ENCODE measurements around the gene PNMA1.

Gene PNMA1

DNA sequence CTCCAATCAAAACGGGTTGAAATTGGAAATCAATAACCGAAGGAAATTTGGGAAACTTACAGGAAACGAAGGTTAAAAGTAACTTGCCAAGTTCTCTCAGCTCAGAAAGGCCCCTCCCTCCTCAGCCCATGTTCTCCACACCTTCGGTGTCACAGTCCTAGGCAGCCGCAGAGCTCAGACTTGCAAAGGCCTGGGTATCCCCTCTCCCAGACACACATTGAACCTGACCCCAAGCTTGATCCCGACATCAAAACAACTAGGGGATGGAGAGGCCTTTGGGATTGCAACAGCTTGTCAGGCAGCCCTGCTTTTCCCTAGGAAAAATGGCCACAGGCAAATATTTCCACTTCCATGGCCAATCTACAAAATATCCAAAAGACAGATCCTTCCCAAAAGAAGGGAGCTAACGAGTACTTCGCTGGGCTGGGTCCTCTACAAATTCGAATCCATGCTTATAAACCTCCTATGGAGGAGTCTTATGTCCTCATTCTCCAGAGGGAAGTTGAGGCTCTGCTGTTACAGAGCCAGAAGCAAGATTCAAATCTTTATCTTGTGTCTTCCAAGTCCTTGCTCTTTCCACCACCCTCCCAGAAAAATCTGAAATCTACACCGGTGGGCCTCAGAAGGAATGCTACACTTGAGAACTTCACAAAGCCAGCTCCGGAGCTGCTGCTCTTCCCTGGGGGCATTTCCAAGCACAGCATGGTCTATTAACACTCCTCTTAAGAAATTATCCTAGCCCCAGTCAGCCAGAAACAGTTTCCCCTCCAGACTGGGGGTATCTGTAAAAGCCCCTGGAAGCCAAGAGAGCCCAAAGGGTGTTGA, 35.7 kb upstream of the PNMA1 start:
- no peak for FAIRE-seq

DNA sequence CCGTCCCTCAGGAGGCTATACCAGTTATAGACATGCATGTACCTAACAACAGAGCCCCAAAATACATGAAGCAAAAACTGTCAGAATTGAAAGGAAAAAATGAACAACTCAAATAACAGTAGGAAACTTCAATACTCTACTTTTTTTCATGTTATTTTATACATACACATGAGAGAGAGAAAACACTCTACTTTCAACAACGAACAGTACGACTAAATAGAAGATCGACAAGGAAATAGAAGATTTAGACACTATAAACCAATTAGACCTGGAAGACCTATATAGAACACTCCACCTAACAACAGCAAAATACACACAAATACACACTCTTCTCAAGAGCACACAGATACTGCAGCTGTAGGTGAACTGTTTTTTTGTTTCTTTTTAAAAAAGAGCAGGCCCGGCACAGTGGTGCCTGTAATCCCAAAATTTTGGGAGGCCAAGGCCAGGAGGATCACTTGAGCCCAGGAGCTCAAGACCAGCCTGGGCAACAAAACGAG, 34.7 kb upstream of the PNMA1 start:
- FAIRE-seq, result no peak

- no peak for FAIRE-seq
Observed at GRCh38 chr14:73747379-73748211, 33.4 kb upstream of the PNMA1 start.

DNA sequence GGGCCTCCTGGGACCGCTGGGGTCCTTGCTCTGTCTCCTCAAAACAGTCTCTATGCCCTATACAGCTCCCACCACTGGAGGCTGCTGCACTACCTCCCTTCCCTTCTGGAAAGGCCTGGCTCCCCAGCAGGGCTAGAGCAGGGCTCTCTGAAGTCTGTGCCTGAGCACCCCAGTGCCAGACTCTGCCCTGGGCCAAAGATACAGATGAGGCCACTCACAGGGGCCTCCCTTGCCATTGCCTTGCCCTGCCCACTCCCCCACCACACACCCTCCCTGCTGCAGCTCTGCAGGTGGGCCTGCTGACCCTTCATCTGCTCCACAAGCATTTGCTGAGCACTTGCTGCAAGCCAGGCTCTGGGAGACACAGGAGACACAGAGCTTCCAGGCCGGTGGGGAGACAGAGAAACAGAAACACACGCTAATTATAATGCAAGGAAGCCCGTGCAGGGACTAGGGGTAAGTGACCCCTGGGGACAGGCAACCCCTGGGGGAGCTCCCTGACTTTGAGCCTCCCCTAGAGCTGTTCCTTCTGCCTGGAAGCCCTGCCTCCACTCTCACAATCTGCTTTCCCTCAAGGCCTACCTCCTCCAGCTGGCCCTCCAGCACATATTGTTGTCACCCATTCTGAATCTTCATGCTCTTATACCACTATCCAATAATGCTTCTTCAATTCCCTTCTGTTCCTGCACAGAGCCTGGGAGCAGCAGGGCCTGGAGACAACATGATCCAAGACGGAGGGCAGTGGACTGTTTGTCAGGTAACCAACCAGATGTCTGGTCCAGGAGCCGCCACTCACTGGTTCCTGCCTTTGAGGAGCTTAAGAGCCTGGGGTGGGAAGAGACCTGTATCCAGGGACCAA, 32.6 kb upstream of the PNMA1 start:
- no peak for FAIRE-seq

- no peak for FAIRE-seq
Observed at GRCh38 chr14:73745571-73746519, 31.7 kb upstream of the PNMA1 start.

DNA sequence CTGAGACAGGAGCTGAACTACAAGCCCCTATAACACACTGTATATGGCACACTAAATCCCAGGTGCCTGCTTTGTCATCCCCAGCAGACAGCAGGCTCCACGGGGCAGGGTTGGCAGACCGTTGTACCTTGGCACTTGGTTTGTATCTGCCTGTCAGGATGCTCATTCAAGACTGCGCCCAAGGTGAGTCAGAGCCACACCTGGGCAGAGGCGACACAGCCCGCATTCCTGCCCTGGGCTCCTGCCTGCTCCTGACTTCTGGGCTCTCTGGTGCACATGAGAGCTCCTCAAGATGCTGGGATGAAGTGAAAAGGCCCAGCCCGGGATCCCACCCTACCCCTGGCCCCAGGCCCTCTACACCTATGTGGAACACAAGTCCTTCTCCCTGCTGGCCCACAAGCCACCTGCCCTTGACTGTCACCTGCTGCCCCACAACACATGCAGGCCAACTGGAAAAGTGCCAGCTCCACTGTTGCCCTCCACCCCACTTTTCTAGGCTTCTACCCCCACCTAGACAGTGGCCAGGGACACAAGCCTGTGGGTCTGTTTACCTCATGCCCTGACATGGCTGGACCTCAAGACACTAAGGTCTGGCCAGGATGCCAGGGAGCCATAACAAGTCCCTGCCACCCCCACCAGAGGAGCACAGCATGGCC, 30.8 kb upstream of the PNMA1 start:
- no peak for FAIRE-seq

GRCh38 chr14:73744175-73744867, 30.1 kb upstream of the PNMA1 start:
- FAIRE-seq, result no peak

DNA sequence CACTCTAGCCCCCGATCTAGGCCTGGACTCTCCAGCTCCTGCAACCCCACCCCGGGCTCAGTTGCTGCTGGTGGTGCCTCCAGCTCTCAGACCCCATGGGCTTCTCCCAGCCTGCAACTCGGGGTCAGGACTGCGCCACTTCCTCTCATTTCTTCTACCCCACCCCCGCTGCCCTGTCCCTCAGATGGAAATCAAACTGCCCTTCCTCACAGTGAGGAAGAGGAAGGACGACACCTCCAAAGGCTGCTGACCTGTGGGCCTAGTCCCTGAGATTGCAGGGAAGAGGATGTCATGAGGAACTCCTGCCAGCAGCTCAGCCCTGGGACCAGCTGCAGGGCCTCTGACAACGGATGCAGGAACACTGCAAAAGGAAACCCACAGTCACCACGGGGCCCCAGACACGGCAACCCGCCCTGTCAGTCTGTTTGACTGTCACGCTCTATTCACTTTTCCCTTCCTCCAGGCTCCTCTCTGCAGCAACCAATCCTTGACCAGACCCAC, 29.3 kb upstream of the PNMA1 start:
- no peak for FAIRE-seq

- no peak for FAIRE-seq
Observed at GRCh38 chr14:73742520-73743238, 28.5 kb upstream of the PNMA1 start.

- no peak for FAIRE-seq
Observed at GRCh38 chr14:73741876-73742519, 27.8 kb upstream of the PNMA1 start.

DNA sequence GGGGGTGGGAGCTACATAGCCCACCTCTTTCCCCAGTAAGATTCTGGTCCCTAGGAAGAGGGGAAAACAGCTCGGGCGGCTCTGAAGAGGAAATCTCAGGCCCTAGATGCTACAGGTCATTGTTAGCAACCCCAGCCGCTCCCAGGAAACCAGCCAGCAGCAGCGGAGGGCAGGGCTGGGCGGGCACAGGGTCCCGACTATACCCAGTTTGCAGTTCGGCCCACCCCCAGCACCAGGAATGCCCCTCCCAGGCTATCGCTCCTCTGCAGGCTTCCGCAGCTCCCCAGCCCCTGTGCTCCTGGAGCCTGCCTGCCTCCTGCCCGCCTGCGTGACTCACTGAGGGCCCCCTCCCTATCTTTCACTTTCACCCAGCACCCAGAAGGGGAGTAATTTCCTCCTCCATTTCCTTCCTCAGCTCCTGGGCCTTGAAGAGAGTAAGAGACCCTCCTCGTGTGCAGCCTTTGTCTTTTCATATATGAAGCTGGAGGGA, 27.2 kb upstream of the PNMA1 start:
- no peak for FAIRE-seq

DNA sequence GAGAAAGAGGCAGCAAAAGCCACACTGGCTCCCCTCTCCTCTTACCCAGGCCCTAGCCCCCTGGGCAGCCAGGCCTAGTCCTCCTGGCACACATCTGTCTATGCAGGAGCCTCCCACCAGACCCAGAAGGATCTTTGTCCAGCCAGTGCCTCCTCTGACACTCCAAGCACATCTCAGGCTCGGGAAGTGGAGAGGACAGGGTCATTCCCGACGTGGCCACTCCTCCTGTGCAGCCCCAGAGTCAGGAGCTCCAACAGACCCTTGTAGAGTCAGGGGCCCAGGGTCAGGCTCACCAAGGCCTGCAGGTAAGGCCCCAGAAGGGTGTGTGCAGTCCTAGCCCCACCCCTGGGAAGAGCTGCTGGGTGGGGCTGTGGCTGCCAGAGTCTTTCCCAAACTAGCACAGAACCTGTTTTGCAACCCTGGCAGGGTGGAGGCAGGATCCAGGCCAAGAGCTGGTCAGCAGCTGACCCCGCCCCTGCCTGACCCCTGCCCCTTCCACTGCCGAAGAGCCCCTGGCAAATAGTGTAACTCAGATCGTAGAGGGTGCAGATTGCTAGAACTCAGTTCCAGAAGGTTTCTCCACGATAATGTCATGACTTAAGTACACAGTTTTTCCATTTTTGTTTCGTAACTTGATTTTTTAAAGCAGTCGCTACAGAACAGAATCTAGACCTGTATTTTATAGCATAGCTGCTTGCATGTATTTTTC, 26.6 kb upstream of the PNMA1 start:
- FAIRE-seq, result no peak

- no peak for FAIRE-seq
Observed at GRCh38 chr14:73739899-73740617, 25.9 kb upstream of the PNMA1 start.

- FAIRE-seq, result no peak
Observed at GRCh38 chr14:73739174-73739898, 25.2 kb upstream of the PNMA1 start.

DNA sequence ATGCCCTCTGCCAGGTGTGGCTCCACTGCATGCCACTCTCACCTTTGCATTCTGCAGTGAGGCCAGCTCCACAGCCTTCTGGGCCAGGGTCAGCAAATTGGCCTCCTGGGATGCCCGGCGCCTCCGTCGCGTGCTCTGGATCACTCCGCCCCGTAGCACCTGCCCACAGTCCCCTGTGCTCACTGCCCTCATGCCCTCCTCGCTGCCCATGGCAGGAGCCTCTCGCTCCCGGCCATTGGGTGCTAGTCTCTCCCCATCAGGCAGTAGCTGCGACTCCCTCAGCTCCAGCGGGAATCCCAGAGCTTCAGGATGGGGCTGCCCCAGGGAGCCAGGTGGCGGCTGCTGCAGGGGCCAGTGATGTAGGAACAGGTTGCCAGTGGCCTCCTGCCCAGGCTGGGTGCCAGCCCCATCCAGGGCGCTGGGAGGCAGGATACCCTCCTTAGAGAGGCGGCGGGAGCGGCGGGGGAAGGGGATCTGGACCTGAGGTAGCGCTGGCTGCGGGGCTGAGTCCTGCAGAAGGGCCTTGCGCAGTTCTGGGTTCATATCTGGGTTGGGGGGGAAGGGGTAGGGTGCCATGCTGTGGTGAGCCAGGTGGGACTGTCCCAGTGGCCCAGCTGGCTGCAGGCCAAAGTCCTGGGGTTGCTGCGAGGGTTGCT, 24.5 kb upstream of the PNMA1 start:
- no peak for FAIRE-seq

DNA sequence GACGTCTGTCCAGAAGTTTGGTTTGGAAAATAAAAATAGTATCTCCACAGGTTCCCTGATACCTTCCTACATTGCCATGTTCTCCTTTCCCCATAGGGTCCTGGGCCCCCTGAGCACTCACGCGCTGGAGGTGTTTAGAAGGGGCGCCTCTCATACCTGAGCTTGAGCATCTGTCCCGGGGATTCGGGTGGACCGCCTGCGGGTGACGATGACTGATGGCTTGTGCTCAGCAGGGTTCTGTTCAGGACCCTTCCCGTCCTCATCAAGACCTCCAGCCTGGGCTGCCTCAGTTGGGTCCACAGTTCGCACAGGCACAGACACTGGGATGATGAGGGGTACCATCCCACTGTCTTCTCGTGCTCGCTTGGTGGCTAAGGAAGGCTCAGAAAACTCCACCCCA, 22.7 kb upstream of the PNMA1 start:
- FAIRE-seq, result no peak
